GM10266 (cell line): ENCODE measurements around the gene DPY19L1.

Experiments used
- DNase-seq: peaks from one replicate; pipeline ENCODE4 v3.0.0; 2012; ENCODE audit errors: extremely low spot score
- CTCF ChIP-seq: IDR thresholded peaks from 2 replicates; pipeline ENCODE4 v1.5.1; 2012; ENCODE audit warnings: mild to moderate bottlenecking, low read depth; ENCODE audit not compliant: control insufficient read depth, insufficient read depth; ENCODE audit errors: missing control alignments

DPY19L1 gene

GRCh38 chr7:35021445-35021844, 15.8 kb downstream of the DPY19L1 start:
- no peak for TF ChIP-seq CTCF
- no peak for DNase-seq

GRCh38 chr7:35019801-35020200, 17.5 kb downstream of the DPY19L1 start:
- no peak for DNase-seq
- TF ChIP-seq CTCF = no peak

- no peak for TF ChIP-seq CTCF
- no peak for DNase-seq
These were observed 18.0 kb downstream of the DPY19L1 start for GRCh38 chr7:35019179-35019729.

GRCh38 chr7:35015346-35015859, 21.9 kb downstream of the DPY19L1 start:
- DNase-seq = no peak
- no peak for TF ChIP-seq CTCF

- TF ChIP-seq CTCF = no peak
- DNase-seq = no peak
These were observed 25.1 kb downstream of the DPY19L1 start for GRCh38 chr7:35012160-35012559.

GRCh38 chr7:35011085-35011484, 26.2 kb downstream of the DPY19L1 start:
- DNase-seq = no peak
- no peak for TF ChIP-seq CTCF

- no peak for TF ChIP-seq CTCF
- DNase-seq = no peak
These were observed 29.5 kb downstream of the DPY19L1 start for GRCh38 chr7:35007768-35008167.
